Mucosa of stomach (tissue), 1 donor: ENCODE measurements around the gene IL18BP.

ENCODE experiments used
- H3K27me3 ChIP-seq: one replicate; pipeline ENCODE4 v1.7.0; 2013; ENCODE audit warnings: mild to moderate bottlenecking, low read length; ENCODE audit not compliant: control insufficient read depth, insufficient read depth
- H3K36me3 ChIP-seq: one replicate; pipeline ENCODE4 v1.7.0; 2013; ENCODE audit warnings: low read length; ENCODE audit not compliant: control insufficient read depth, insufficient read depth
- H3K4me1 ChIP-seq: one replicate; pipeline ENCODE4 v1.7.0; 2013; ENCODE audit warnings: mild to moderate bottlenecking, low read length; ENCODE audit not compliant: control insufficient read depth, insufficient read depth
- H3K4me3 ChIP-seq: one replicate; pipeline ENCODE4 v1.7.0; 2013; ENCODE audit warnings: low read length
- H3K9ac ChIP-seq: one replicate; pipeline ENCODE4 v1.7.0; 2013; ENCODE audit warnings: mild to moderate bottlenecking, low read length, moderate library complexity
- H3K9me3 ChIP-seq: one replicate; pipeline ENCODE4 v1.7.0; 2013; ENCODE audit warnings: mild to moderate bottlenecking, low read length, moderate library complexity; ENCODE audit not compliant: control insufficient read depth
- donor health status: Pancreatic carcinoma.

IL18BP gene

GRCh38 chr11:72041364-72042063 lies 42.8 kb downstream of the IL18BP start:
- Histone ChIP-seq H3K4me3 (peak overlapping the region; percentile 43), H3K4me1 (peaks cover 41% of the 10 kb centered on the region), H3K9ac (peak overlapping the region; percentile 91), H3K9me3 (no peaks in the 10 kb centered on the region), H3K27me3 (no peaks in the 10 kb centered on the region), H3K36me3 (no peaks in the 10 kb centered on the region)

GRCh38 chr11:72042064-72042745 lies 43.5 kb downstream of the IL18BP start:
- no peaks in the 10 kb centered on the region for H3K27me3 ChIP-seq
- H3K9ac ChIP-seq: peak overlapping the region; percentile 91
- peak overlapping the region; percentile 43 for H3K4me3 ChIP-seq
- H3K36me3 ChIP-seq: no peaks in the 10 kb centered on the region
- H3K9me3 ChIP-seq: no peaks in the 10 kb centered on the region
- peaks cover 41% of the 10 kb centered on the region for H3K4me1 ChIP-seq

GRCh38 chr11:72045849-72046248 lies 47.1 kb downstream of the IL18BP start:
- peaks cover 22% of the 10 kb centered on the region for H3K4me1 ChIP-seq
- H3K9me3 ChIP-seq: no peaks in the 10 kb centered on the region
- no peaks in the 10 kb centered on the region for H3K36me3 ChIP-seq
- no peaks in the 10 kb centered on the region for H3K27me3 ChIP-seq
- H3K4me3 ChIP-seq: no peak overlapping the region
- H3K9ac ChIP-seq: no peak overlapping the region

- Histone ChIP-seq H3K4me1 (peaks cover 8% of the 10 kb centered on the region), H3K9me3 (no peaks in the 10 kb centered on the region), H3K4me3 (no peak overlapping the region), H3K27me3 (no peaks in the 10 kb centered on the region), H3K36me3 (no peaks in the 10 kb centered on the region), H3K9ac (peak overlapping the region; percentile 51)
Observed at GRCh38 chr11:72048766-72049460, 50.2 kb downstream of the IL18BP start.
